NT2/D1 (cell line): ENCODE data around the gene BCL2L12.

ENCODE experiments used
- DNase-seq: peaks from one replicate; pipeline ENCODE4 v3.0.0-alpha.2; 2011; ENCODE audit warnings: low read depth, low spot score
- H3K27me3 ChIP-seq: 2 replicates; pipeline ENCODE4 v1.6.0; 2011; ENCODE audit warnings: mild to moderate bottlenecking; ENCODE audit not compliant: insufficient read length, insufficient read depth
- H3K36me3 ChIP-seq: 2 replicates; pipeline ENCODE4 v1.6.1; 2011; ENCODE audit warnings: mild to moderate bottlenecking, low read length, mixed read lengths; ENCODE audit not compliant: insufficient read depth, insufficient read length
- H3K4me1 ChIP-seq: 2 replicates; pipeline ENCODE4 v1.5.1; 2011; ENCODE audit not compliant: insufficient read depth, insufficient read length
- H3K4me3 ChIP-seq: 2 replicates; pipeline ENCODE4 v1.5.1; 2011; ENCODE audit warnings: low read depth; ENCODE audit not compliant: insufficient read length
- H3K9ac ChIP-seq: 2 replicates; pipeline ENCODE4 v1.6.0; 2011; ENCODE audit warnings: low read depth; ENCODE audit not compliant: insufficient read length
- H3K9me3 ChIP-seq: 2 replicates; pipeline ENCODE4 v1.5.1; 2011; ENCODE audit warnings: mild to moderate bottlenecking, low read length; ENCODE audit not compliant: insufficient read depth
- SUZ12 ChIP-seq: IDR thresholded peaks from 2 replicates; pipeline ENCODE4 v1.6.1; 2011; ENCODE audit not compliant: insufficient read length, insufficient read depth; ENCODE audit errors: extremely low read depth
- YY1 ChIP-seq: IDR thresholded peaks from 2 replicates; pipeline ENCODE4 v1.6.1; 2011; ENCODE audit not compliant: insufficient read length, insufficient read depth
- ZNF274 ChIP-seq: IDR thresholded peaks from 2 replicates; pipeline ENCODE4 v1.6.1; 2011; ENCODE audit warnings: mild to moderate bottlenecking, low read depth, low read length

Gene BCL2L12

GRCh38 chr19:49660338-49660961, 5.3 kb upstream of the BCL2L12 start:
- H3K9ac ChIP-seq, result peak overlapping the region; percentile 3
- peaks cover 24% of the 10 kb centered on the region for H3K4me1 ChIP-seq
- no peak for DNase-seq
- no peaks in the 10 kb centered on the region; the same call in 1 of the 2 replicates for H3K9me3 ChIP-seq
- TF ChIP-seq ZNF274 (no peak), YY1 (no peak), SUZ12 (no peak)
- peaks cover 75% of the 10 kb centered on the region for H3K36me3 ChIP-seq
- H3K4me3 ChIP-seq, result no peak overlapping the region
- H3K27me3 ChIP-seq, result no peaks in the 10 kb centered on the region

- Histone ChIP-seq H3K27me3 (no peaks in the 10 kb centered on the region), H3K36me3 (peaks cover 60% of the 10 kb centered on the region), H3K4me3 (no peak overlapping the region), H3K9me3 (no peaks in the 10 kb centered on the region; the same call in 1 of the 2 replicates), H3K9ac (no peak overlapping the region), H3K4me1 (peaks cover 14% of the 10 kb centered on the region)
- TF ChIP-seq SUZ12, result no peak
- no peak for TF ChIP-seq YY1
- TF ChIP-seq ZNF274, result no peak
- no peak for DNase-seq
Observed at GRCh38 chr19:49662011-49662410, 3.7 kb upstream of the BCL2L12 start.

DNA sequence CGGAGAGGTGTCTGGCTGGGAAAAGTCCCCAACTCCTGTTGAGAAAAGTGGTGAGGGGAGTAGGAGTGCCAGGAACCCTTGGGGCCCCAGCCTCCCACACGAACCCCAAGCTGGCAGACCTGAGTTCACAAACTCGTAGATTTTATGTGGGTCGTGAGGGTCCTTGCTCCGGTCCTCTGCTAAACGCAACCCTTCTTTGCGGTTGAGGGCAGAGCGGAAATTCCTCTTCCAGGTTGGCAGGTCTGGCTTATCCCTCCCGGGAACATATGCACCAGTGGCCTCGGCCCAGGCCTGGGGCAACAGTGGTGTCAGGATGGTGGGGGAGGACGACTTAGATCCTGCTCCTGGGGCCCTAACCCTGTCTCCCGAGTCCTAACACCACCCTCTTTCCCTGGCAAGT, 2.5 kb upstream of the BCL2L12 start:
- TF ChIP-seq ZNF274 (no peak), SUZ12 (no peak), YY1 (no peak)
- Histone ChIP-seq H3K36me3 (peaks cover 59% of the 10 kb centered on the region), H3K9ac (peak overlapping the region; percentile 15)

DNA sequence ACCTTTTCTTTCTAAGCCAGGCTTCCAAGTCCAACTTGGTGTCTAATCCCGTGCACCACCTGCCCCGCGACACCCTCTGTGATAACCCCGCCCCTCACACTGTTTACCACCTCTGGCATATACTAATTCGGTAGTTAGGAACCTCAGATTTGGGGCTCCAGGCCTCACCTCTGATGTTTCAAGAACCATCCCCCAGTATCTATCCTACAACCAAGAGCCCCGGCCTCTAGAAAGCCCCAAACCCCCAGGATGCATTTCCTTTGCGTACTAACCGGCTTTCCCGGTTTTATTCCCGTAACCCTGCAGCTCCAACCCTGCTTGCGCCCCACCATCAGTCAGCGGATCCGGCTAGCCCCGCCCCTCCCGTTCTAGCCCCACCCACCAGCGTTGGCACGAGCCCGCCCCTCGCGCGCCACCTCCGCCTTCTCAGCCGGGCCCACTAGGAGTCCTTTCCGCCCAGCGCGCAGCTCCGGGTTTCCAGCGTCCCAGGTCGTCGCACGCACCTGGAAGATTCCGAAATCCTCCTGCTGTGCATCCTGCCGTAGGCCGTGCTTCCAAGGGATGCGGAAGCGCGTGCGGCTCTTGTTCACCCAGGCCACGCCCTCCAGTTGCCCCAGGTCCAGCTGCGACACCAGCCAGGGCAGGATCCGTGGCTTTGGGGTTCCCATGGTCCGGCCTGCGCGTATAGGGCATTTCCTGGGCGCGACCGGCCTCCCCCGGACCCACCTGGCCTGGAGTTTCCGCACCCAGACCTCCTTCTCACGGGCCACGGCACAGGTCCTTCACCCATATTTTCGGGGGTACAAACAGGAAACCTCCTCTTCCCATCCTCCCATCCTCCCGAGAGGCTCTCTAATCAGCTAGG, 1.3 kb upstream of the BCL2L12 start:
- peaks cover 58% of the 10 kb centered on the region for H3K36me3 ChIP-seq
- H3K4me3 ChIP-seq, result peak overlapping the region; percentile 88
- peaks cover 7% of the 10 kb centered on the region for H3K4me1 ChIP-seq
- DNase-seq, result no peak
- TF ChIP-seq ZNF274, result no peak
- TF ChIP-seq YY1, result no peak
- TF ChIP-seq SUZ12, result no peak
- peak overlapping the region; percentile 97 for H3K9ac ChIP-seq
- no peaks in the 10 kb centered on the region for H3K27me3 ChIP-seq
- no peaks in the 10 kb centered on the region; the same call in 1 of the 2 replicates for H3K9me3 ChIP-seq

More for the DNA sequence above, 2.5 kb upstream of the BCL2L12 start:
- no peak for DNase-seq
- no peak overlapping the region for H3K4me3 ChIP-seq
- H3K4me1 ChIP-seq, result peaks cover 9% of the 10 kb centered on the region
- no peaks in the 10 kb centered on the region; the same call in 1 of the 2 replicates for H3K9me3 ChIP-seq
- H3K27me3 ChIP-seq, result no peaks in the 10 kb centered on the region

- DNase-seq, result no peak
- H3K4me3 ChIP-seq, result peak overlapping the region; percentile 88
- H3K36me3 ChIP-seq, result peaks cover 58% of the 10 kb centered on the region
- no peak for TF ChIP-seq ZNF274
- no peak for TF ChIP-seq YY1
- no peak for TF ChIP-seq SUZ12
- no peaks in the 10 kb centered on the region for H3K27me3 ChIP-seq
- peaks cover 6% of the 10 kb centered on the region for H3K4me1 ChIP-seq
- peak overlapping the region; percentile 97 for H3K9ac ChIP-seq
- no peaks in the 10 kb centered on the region; the same call in 1 of the 2 replicates for H3K9me3 ChIP-seq
Observed at GRCh38 chr19:49665036-49665350, 740 bp upstream of the BCL2L12 start.

- TF ChIP-seq SUZ12, result no peak
- no peak for TF ChIP-seq YY1
- no peak for TF ChIP-seq ZNF274
- H3K9me3 ChIP-seq, result no peaks in the 10 kb centered on the region
- peak overlapping the region; percentile 88 for H3K4me3 ChIP-seq
- no peak for DNase-seq
- no peaks in the 10 kb centered on the region for H3K27me3 ChIP-seq
- peaks cover 55% of the 10 kb centered on the region for H3K36me3 ChIP-seq
- peak overlapping the region; percentile 87 for H3K9ac ChIP-seq
- H3K4me1 ChIP-seq, result peaks cover 4% of the 10 kb centered on the region
Observed at GRCh38 chr19:49666120-49666444, 349 bp downstream of the BCL2L12 start.

GRCh38 chr19:49667473-49667872, 1.7 kb downstream of the BCL2L12 start:
- Histone ChIP-seq H3K4me1 (peaks cover 12% of the 10 kb centered on the region), H3K9ac (peak overlapping the region; percentile 32), H3K27me3 (no peaks in the 10 kb centered on the region), H3K9me3 (no peaks in the 10 kb centered on the region), H3K4me3 (no peak overlapping the region), H3K36me3 (peaks cover 47% of the 10 kb centered on the region)
- TF ChIP-seq YY1 (no peak), ZNF274 (no peak), SUZ12 (no peak)
- no peak for DNase-seq

DNA sequence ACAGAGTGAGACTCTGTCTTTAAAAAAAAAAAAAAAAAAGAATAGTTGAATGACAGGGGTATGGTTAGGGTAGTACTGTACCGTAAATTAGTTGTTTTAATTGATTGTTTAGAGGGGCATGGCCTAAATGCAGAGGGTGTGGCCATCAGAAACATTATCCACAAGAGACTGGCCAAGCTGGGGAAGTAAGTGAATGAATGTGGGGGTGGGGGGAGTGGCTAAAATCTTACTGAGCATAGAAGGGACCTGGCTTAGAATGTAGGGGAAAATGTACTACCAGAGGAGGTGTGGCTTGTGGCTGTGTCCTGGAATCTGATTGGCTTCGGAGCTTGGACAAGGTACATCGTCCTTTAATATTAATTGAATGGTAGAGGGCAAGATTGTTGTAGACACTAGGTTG, 3.8 kb downstream of the BCL2L12 start:
- no peak for DNase-seq
- Histone ChIP-seq H3K9me3 (no peaks in the 10 kb centered on the region), H3K4me1 (peaks cover 9% of the 10 kb centered on the region), H3K4me3 (no peak overlapping the region), H3K36me3 (peaks cover 49% of the 10 kb centered on the region), H3K27me3 (no peaks in the 10 kb centered on the region), H3K9ac (no peak overlapping the region)
- TF ChIP-seq SUZ12 (no peak), ZNF274 (no peak), YY1 (no peak)
